Fibroblast of lung (primary cell): ENCODE results near the gene HSD17B12.

ENCODE experiments used
- CTCF ChIP-seq, 2 donors: IDR thresholded peaks in 1 of 2; conservative IDR thresholded peaks in 1 of 2; 1 replicate in 1 of 2; 2 replicates in 1 of 2; pipeline ENCODE4 v1.5.1; 2011 to 2012; ENCODE audit warnings: low read length in 2 of 2, control low read depth in 1 of 2, inconsistent platforms in 1 of 2, low read depth in 1 of 2, mild to moderate bottlenecking in 1 of 2
- EZH2 ChIP-seq: IDR thresholded peaks from 2 replicates; pipeline ENCODE4 v1.5.1; 2012; ENCODE audit warnings: low read length, control low read depth, mild to moderate bottlenecking; ENCODE audit errors: missing control alignments

- TF ChIP-seq CTCF (conservative IDR thresholded peaks at IDR 0.05 in 1 of 2, IDR thresholded peaks at IDR 0.05 in 1 of 2; ENCODE audit: low read depth in 1 of 2, low read length in 2 of 2) (no peak), EZH2 (no peak)
Measured at GRCh38 chr11:43904742-43905535, 224.4 kb downstream of the HSD17B12 start.
